H9 (cell line): ENCODE results near the gene ITGB6. TPM values are rescaled to one million over a fixed set of nuclear protein-coding genes. Genes with fewer than 3 reads are reported as not detected.

Experiments
- DNase-seq: peaks from one replicate; pipeline ENCODE4 v3.0.0-alpha.2; 2017
- H2AFZ ChIP-seq: one replicate; pipeline ENCODE4 v1.6.1; 2013; ENCODE audit warnings: mild to moderate bottlenecking, low read length, control low read depth, moderate library complexity
- H2AK5ac ChIP-seq: 2 replicates; pipeline ENCODE4 v1.6.1; 2013; ENCODE audit warnings: low read length, control low read depth, mixed read lengths; ENCODE audit not compliant: insufficient read length
- H2BK120ac ChIP-seq: one replicate; pipeline ENCODE4 v1.6.1; 2013; ENCODE audit warnings: low read depth, mild to moderate bottlenecking, low read length, control low read depth, inconsistent platforms; ENCODE audit not compliant: poor library complexity, severe bottlenecking
- H2BK12ac ChIP-seq: 2 replicates; pipeline ENCODE4 v1.6.1; 2013; ENCODE audit warnings: low read length, control low read depth, mixed read lengths, low read depth; ENCODE audit not compliant: insufficient read length
- H2BK15ac ChIP-seq: 2 replicates; pipeline ENCODE4 v1.6.1; 2013; ENCODE audit warnings: low read depth, low read length, control low read depth
- H2BK20ac ChIP-seq: one replicate; pipeline ENCODE4 v1.6.1; 2013; ENCODE audit warnings: low read depth, mild to moderate bottlenecking, low read length, control low read depth, inconsistent platforms; ENCODE audit not compliant: poor library complexity, severe bottlenecking
- H2BK5ac ChIP-seq: 2 replicates; pipeline ENCODE4 v1.6.1; 2013; ENCODE audit warnings: low read length, control low read depth, mixed read lengths; ENCODE audit not compliant: insufficient read length
- H3K14ac ChIP-seq: 2 replicates; pipeline ENCODE4 v1.6.1; 2013; ENCODE audit warnings: low read length, control low read depth; ENCODE audit not compliant: insufficient read depth
- H3K18ac ChIP-seq: 2 replicates; pipeline ENCODE4 v1.6.1; 2013; ENCODE audit warnings: low read depth, mild to moderate bottlenecking, mixed read lengths, low read length, control low read depth; ENCODE audit not compliant: insufficient read length
- H3K23ac ChIP-seq: 2 replicates; pipeline ENCODE4 v1.6.1; 2013; ENCODE audit warnings: low read length, control low read depth, mixed read lengths, low read depth; ENCODE audit not compliant: insufficient read length
- H3K23me2 ChIP-seq: 2 replicates; pipeline ENCODE4 v1.6.1; 2013; ENCODE audit warnings: low read depth, mild to moderate bottlenecking, mixed read lengths, low read length, control low read depth; ENCODE audit not compliant: insufficient read length, poor library complexity, severe bottlenecking
- H3K27ac ChIP-seq: 2 replicates; pipeline ENCODE4 v1.5.1; 2013; ENCODE audit warnings: low read length, control low read depth, mixed read lengths, low read depth; ENCODE audit not compliant: insufficient read length
- H3K27me3 ChIP-seq: 2 replicates; pipeline ENCODE4 v1.6.1; 2013; ENCODE audit warnings: low read length, control low read depth, inconsistent platforms; ENCODE audit not compliant: insufficient read depth
- H3K4ac ChIP-seq: 2 replicates; pipeline ENCODE4 v1.6.1; 2013; ENCODE audit warnings: low read depth, mild to moderate bottlenecking, control low read depth, inconsistent platforms, low read length, moderate library complexity
- H3K4me1 ChIP-seq: 2 replicates; pipeline ENCODE4 v1.6.1; 2013; ENCODE audit warnings: low read length, control low read depth, inconsistent platforms; ENCODE audit not compliant: insufficient read depth
- H3K4me2 ChIP-seq: 2 replicates; pipeline ENCODE4 v1.6.1; 2013; ENCODE audit warnings: low read length, control low read depth, mixed read lengths; ENCODE audit not compliant: insufficient read length, insufficient read depth
- H3K56ac ChIP-seq: 2 replicates; pipeline ENCODE4 v1.6.1; 2013; ENCODE audit warnings: low read depth, mild to moderate bottlenecking, mixed read lengths, low read length, control low read depth; ENCODE audit not compliant: insufficient read length
- H3K79me1 ChIP-seq: 2 replicates; pipeline ENCODE4 v1.6.1; 2013; ENCODE audit warnings: low read depth, mild to moderate bottlenecking, moderate library complexity, low read length, control low read depth, inconsistent platforms; ENCODE audit not compliant: insufficient read depth, poor library complexity, severe bottlenecking
- H3K79me2 ChIP-seq: 2 replicates; pipeline ENCODE4 v1.6.1; 2013; ENCODE audit warnings: low read length, control low read depth, inconsistent platforms; ENCODE audit not compliant: insufficient read depth
- H3K9ac ChIP-seq: 2 replicates; pipeline ENCODE4 v1.6.1; 2013; ENCODE audit warnings: low read length, control low read depth, mixed read lengths; ENCODE audit not compliant: insufficient read length; ENCODE audit errors: extremely low read depth
- H3K9me3 ChIP-seq: one replicate; pipeline ENCODE4 v1.6.1; 2013; ENCODE audit warnings: low read depth, low read length, inconsistent platforms; ENCODE audit not compliant: control insufficient read depth
- H3T11ph ChIP-seq: one replicate; pipeline ENCODE4 v1.6.1; 2013; ENCODE audit warnings: mild to moderate bottlenecking, low read length, control low read depth, inconsistent platforms
- H4K20me1 ChIP-seq: one replicate; pipeline ENCODE4 v1.6.1; 2013; ENCODE audit not compliant: control insufficient read depth, insufficient read length, insufficient read depth
- H4K5ac ChIP-seq: 2 replicates; pipeline ENCODE4 v1.6.1; 2013; ENCODE audit warnings: low read depth, mild to moderate bottlenecking, mixed read lengths, low read length, control low read depth; ENCODE audit not compliant: insufficient read length
- H4K8ac ChIP-seq: replicated peaks from 2 replicates; pipeline ENCODE4 v1.6.1; 2013; ENCODE audit warnings: low read length, control low read depth, mixed read lengths, low read depth; ENCODE audit not compliant: insufficient read length
- H4K91ac ChIP-seq: 2 replicates; pipeline ENCODE4 v1.6.1; 2013; ENCODE audit warnings: low read depth, mild to moderate bottlenecking, moderate library complexity, mixed read lengths, low read length, control low read depth; ENCODE audit not compliant: insufficient read length
- H3K27ac Mint-ChIP-seq, 3 experiments: 2 replicates in 2 of 3; 3 replicates in 1 of 3; pipeline ENCODE4 v1.8.0; 2020 to 2021; ENCODE audit warnings: mixed read lengths in 3 of 3, mild to moderate bottlenecking in 1 of 3, moderate library complexity in 1 of 3
- H3K27me3 Mint-ChIP-seq: 2 replicates; pipeline ENCODE4 v1.8.0; 2021; ENCODE audit warnings: low read depth, mild to moderate bottlenecking, moderate library complexity, mixed read lengths
- H3K36me3 Mint-ChIP-seq, 3 experiments: 2 replicates in 2 of 3; 3 replicates in 1 of 3; pipeline ENCODE4 v1.8.0; 2020 to 2021; ENCODE audit warnings: low read depth in 3 of 3, mixed read lengths in 3 of 3; ENCODE audit not compliant: insufficient read depth in 1 of 3
- H3K4me1 Mint-ChIP-seq, 2 experiments: 2 replicates each; pipeline ENCODE4 v1.8.0; 2020; ENCODE audit warnings: mixed read lengths in 2 of 2
- H3K4me3 Mint-ChIP-seq, 2 experiments: 2 replicates in 1 of 2; 3 replicates in 1 of 2; pipeline ENCODE4 v1.8.0; 2020 to 2021; ENCODE audit warnings: mild to moderate bottlenecking in 2 of 2, mixed read lengths in 2 of 2, moderate library complexity in 1 of 2
- H3K9me3 Mint-ChIP-seq, 2 experiments: 2 replicates in 1 of 2; 3 replicates in 1 of 2; pipeline ENCODE4 v1.8.0; 2020; ENCODE audit warnings: mild to moderate bottlenecking in 2 of 2, mixed read lengths in 2 of 2, moderate library complexity in 1 of 2
- CTCF ChIP-seq: fragments of 200-600 bp; sonication (generic); conservative IDR thresholded peaks from 3 replicates; pipeline ENCODE4 v1.8.0; 2021; ENCODE audit warnings: antibody characterized with exemption, mild to moderate bottlenecking
- WGBS: extraction: QIAGEN DNeasy Blood & Tissue Kit; methylation state at CpG from one replicate; pipeline ENCODE4 v1.1.7; 2013; ENCODE audit warnings: missing lambda C conversion rate, low lambda C conversion rate, mixed read lengths; ENCODE audit not compliant: insufficient read length; ENCODE audit errors: extremely low coverage; 5-methylcytosine and 5-hydroxymethylcytosine counted together
- total RNA-seq: library from RNA; stranded (reverse); gene quantifications from 2 replicates; pipeline ENCODE4 v1.2.1, GENCODE V29; 2021

Gene ITGB6
- total RNA-seq, 1 experiment from 2014 or later, result not detected

GRCh38 chr2:160114020-160114419 lies 86.1 kb downstream of the ITGB6 start:
- H4K20me1 ChIP-seq, result no peaks in the 10 kb centered on the region
- no peaks in the 10 kb centered on the region for H3K27me3 ChIP-seq
- DNase-seq, result no peak
- TF ChIP-seq CTCF, result no peak
- H3T11ph ChIP-seq, result no peak overlapping the region
- H2AFZ ChIP-seq, result no peak overlapping the region
- no peak overlapping the region for H3K56ac ChIP-seq
- H3K4ac ChIP-seq, result no peak overlapping the region
- WGBS, result no CpG with 5 or more reads among the region's 3 CpGs
- H3K23me2 ChIP-seq, result no peaks in the 10 kb centered on the region
- Mint-ChIP-seq H3K4me3 (no peak overlapping the region), H3K9me3 (peaks cover 10 to 12% of the 10 kb centered on the region in 2 experiments), H3K36me3 (peaks cover 2 to 5% (median 4%) of the 10 kb centered on the region in 3 experiments; a peak in 4 of 7 replicates), H3K27me3 (no peaks in the 10 kb centered on the region), H3K4me1 (peaks cover 3 to 9% of the 10 kb centered on the region in 2 experiments; a peak in 3 of 4 replicates), H3K27ac (no peak overlapping the region)
- no peak overlapping the region for H4K91ac ChIP-seq
- H2BK15ac ChIP-seq, result no peak overlapping the region
- H3K4me1 ChIP-seq, result no peaks in the 10 kb centered on the region
- H3K9ac ChIP-seq, result no peak overlapping the region
- no peak overlapping the region for H3K4me2 ChIP-seq
- H3K79me2 ChIP-seq, result no peaks in the 10 kb centered on the region
- H2AK5ac ChIP-seq, result no peak overlapping the region
- H2BK120ac ChIP-seq, result no peak overlapping the region
- H3K18ac ChIP-seq, result no peak overlapping the region
- H3K79me1 ChIP-seq, result no peaks in the 10 kb centered on the region
- no peak overlapping the region for H2BK5ac ChIP-seq
- no peaks in the 10 kb centered on the region for H3K9me3 ChIP-seq
- H2BK20ac ChIP-seq, result no peak overlapping the region
- no peak overlapping the region for H3K27ac ChIP-seq
- no peak overlapping the region for H4K5ac ChIP-seq
- no peak overlapping the region for H3K14ac ChIP-seq
- no peak overlapping the region for H4K8ac ChIP-seq
- H2BK12ac ChIP-seq, result no peak overlapping the region
- no peak overlapping the region for H3K23ac ChIP-seq
